ENCODE results near the gene PRSS36. TPM values are rescaled to one million over a fixed set of nuclear protein-coding genes. Genes with fewer than 3 reads are reported as not detected.

PRSS36 gene
- total RNA-seq, 1 experiment from 2014 or later, result 1.6 TPM

- Histone ChIP-seq H3K36me3 (ENCODE audit: control insufficient read depth, insufficient read depth, low read length) (peaks cover 12% of the 10 kb centered on the region), H3K27me3 (replicated peaks; ENCODE audit: control insufficient read depth, insufficient read depth, low read length) (no peaks in the 10 kb centered on the region), H3K4me3 (ENCODE audit: low read depth, low read length) (no peak overlapping the region), H3K4me1 (no peaks in the 10 kb centered on the region), H3K9me3 (no peaks in the 10 kb centered on the region)
- ChIA-PET POLR2A (no interaction called here), CTCF (no interaction called here)
- Mint-ChIP-seq H3K4me3 (ENCODE audit: unreplicated experiment) (no peak overlapping the region), H3K4me1 (ENCODE audit: low read depth, unreplicated experiment) (peaks cover 15% of the 10 kb centered on the region), H3K9me3 (ENCODE audit: unreplicated experiment) (no peaks in the 10 kb centered on the region), H3K27me3 (ENCODE audit: insufficient read depth, unreplicated experiment) (no peaks in the 10 kb centered on the region), H3K27ac (ENCODE audit: unreplicated experiment) (no peak overlapping the region), H3K36me3 (ENCODE audit: insufficient read depth, unreplicated experiment) (peaks cover 100% of the 10 kb centered on the region)
- TF ChIP-seq CTCF (IDR thresholded peaks at IDR 0.05; ENCODE audit: insufficient read depth in 1 of 2, low read depth in 1 of 2, low read length in 1 of 2, severe bottlenecking in 1 of 2, unreplicated experiment in 1 of 2), result no peak
- DNase-seq, result no peak
- intact Hi-C loops (cut with micrococcal nuclease; ENCODE audit: unreplicated experiment), result no loop called here
- no TSS peak for BruUV-seq (replicated peaks)
These were observed 39.5 kb upstream of the PRSS36 start for GRCh38 chr16:31189412-31189778.

GRCh38 chr16:31188450-31189411 lies 38.9 kb upstream of the PRSS36 start:
- ChIA-PET CTCF (no interaction called here), POLR2A (no interaction called here)
- H3K4me3 Mint-ChIP-seq (ENCODE audit: unreplicated experiment), result no peak overlapping the region
- H3K9me3 Mint-ChIP-seq (ENCODE audit: unreplicated experiment), result no peaks in the 10 kb centered on the region
- peaks cover 100% of the 10 kb centered on the region for H3K36me3 Mint-ChIP-seq (ENCODE audit: insufficient read depth, unreplicated experiment)
- peaks cover 15% of the 10 kb centered on the region for H3K4me1 Mint-ChIP-seq (ENCODE audit: low read depth, unreplicated experiment)
- DNase-seq, result no peak
- Histone ChIP-seq H3K4me3 (ENCODE audit: low read depth, low read length) (no peak overlapping the region), H3K27me3 (replicated peaks; ENCODE audit: control insufficient read depth, insufficient read depth, low read length) (no peaks in the 10 kb centered on the region), H3K36me3 (ENCODE audit: control insufficient read depth, insufficient read depth, low read length) (peaks cover 11% of the 10 kb centered on the region), H3K9me3 (no peaks in the 10 kb centered on the region), H3K4me1 (no peaks in the 10 kb centered on the region)
- intact Hi-C loops (cut with micrococcal nuclease; ENCODE audit: unreplicated experiment), result no loop called here
- no TSS peak for BruUV-seq (replicated peaks)
- TF ChIP-seq CTCF (IDR thresholded peaks at IDR 0.05; ENCODE audit: insufficient read depth in 1 of 2, low read depth in 1 of 2, low read length in 1 of 2, severe bottlenecking in 1 of 2, unreplicated experiment in 1 of 2), result no peak
- H3K27me3 Mint-ChIP-seq (ENCODE audit: insufficient read depth, unreplicated experiment), result no peaks in the 10 kb centered on the region
- H3K27ac Mint-ChIP-seq (ENCODE audit: unreplicated experiment), result no peak overlapping the region

- Mint-ChIP-seq H3K27ac (ENCODE audit: unreplicated experiment) (no peak overlapping the region), H3K36me3 (ENCODE audit: insufficient read depth, unreplicated experiment) (peaks cover 100% of the 10 kb centered on the region), H3K4me3 (ENCODE audit: unreplicated experiment) (no peak overlapping the region), H3K4me1 (ENCODE audit: low read depth, unreplicated experiment) (peaks cover 16% of the 10 kb centered on the region), H3K27me3 (ENCODE audit: insufficient read depth, unreplicated experiment) (no peaks in the 10 kb centered on the region), H3K9me3 (ENCODE audit: unreplicated experiment) (no peaks in the 10 kb centered on the region)
- no peaks in the 10 kb centered on the region for H3K9me3 ChIP-seq
- peaks cover 11% of the 10 kb centered on the region for H3K36me3 ChIP-seq (ENCODE audit: control insufficient read depth, insufficient read depth, low read length)
- TF ChIP-seq CTCF (IDR thresholded peaks at IDR 0.05; ENCODE audit: insufficient read depth in 1 of 2, low read depth in 1 of 2, low read length in 1 of 2, severe bottlenecking in 1 of 2, unreplicated experiment in 1 of 2), result no peak
- H3K4me3 ChIP-seq (ENCODE audit: low read depth, low read length), result no peak overlapping the region
- no peak for DNase-seq
- no peaks in the 10 kb centered on the region for H3K27me3 ChIP-seq (replicated peaks; ENCODE audit: control insufficient read depth, insufficient read depth, low read length)
- intact Hi-C loops (cut with micrococcal nuclease; ENCODE audit: unreplicated experiment), result no loop called here
- POLR2A ChIA-PET, result no interaction called here
- CTCF ChIA-PET, result no interaction called here
- no TSS peak for BruUV-seq (replicated peaks)
- no peaks in the 10 kb centered on the region for H3K4me1 ChIP-seq
These were observed 37.9 kb upstream of the PRSS36 start for GRCh38 chr16:31187808-31188189.

All from Caco-2 (cell line).